22Rv1 (cell line): ENCODE measurements around the gene XRN1.

ENCODE experiments used
- CTCF ChIP-seq: fragments of 450-650 bp; IDR thresholded peaks from 2 replicates; pipeline ENCODE4 v1.5.1; 2017; ENCODE audit warnings: mild to moderate bottlenecking
- ZFX ChIP-seq: fragments of 450-650 bp; IDR thresholded peaks from 2 replicates; pipeline ENCODE4 v1.6.1; 2017; ENCODE audit warnings: antibody characterized with exemption, borderline replicate concordance

- TF ChIP-seq CTCF (no peak), ZFX (no peak)
Measured at GRCh38 chr3:142259359-142259758, 188.5 kb downstream of the XRN1 start.
